ENCODE data around the gene MEF2C. TPM values are rescaled to one million over a fixed set of nuclear protein-coding genes. Genes with fewer than 3 reads are reported as not detected.
"Not testable (repeated sequence)": the region's sequence is repeated elsewhere in the genome, so short reads cannot be mapped to it uniquely, and the experiment has no call there.

Gene MEF2C
- polyA plus RNA-seq, 1 donor = 1,127 TPM

DNA sequence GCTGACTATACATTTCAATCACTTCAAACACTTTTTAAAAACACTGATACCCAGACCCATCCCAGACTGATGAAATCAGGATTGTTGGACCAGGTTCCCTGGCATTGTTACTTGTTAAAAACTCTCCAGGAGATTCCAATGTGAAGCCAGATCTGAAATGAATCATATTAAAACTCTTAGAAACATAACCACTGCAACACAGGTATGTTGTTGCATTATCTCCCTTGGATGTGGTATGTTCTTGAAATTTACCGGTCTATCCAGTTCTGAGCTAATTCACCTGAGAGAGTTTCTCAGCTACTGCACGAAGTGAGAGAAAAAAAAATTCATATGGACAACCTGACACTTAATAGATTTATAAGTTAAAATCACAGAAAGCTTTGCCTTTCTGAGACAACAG lies 21.8 kb downstream of the MEF2C start:
- no peak for DNase-seq

DNA sequence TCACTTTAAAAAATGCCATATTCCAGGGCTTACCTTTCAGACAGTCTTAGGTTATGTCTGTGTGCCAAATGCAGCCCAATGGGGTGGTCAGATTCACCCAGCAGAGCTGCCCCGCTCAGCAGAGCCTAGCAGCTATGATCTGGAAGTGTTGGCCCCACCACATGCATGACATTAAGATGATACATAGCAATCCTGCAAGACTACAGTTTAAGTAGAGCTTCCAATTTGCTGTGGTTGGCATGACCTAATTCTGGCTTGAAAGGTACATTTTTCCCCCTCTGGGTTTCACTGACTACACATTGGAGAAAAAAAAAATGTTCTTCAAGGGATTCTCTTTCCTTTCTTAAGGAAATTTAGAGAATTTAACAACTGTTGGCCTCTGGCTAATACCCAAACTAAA lies 22.5 kb downstream of the MEF2C start:
- no peak for DNase-seq

DNA sequence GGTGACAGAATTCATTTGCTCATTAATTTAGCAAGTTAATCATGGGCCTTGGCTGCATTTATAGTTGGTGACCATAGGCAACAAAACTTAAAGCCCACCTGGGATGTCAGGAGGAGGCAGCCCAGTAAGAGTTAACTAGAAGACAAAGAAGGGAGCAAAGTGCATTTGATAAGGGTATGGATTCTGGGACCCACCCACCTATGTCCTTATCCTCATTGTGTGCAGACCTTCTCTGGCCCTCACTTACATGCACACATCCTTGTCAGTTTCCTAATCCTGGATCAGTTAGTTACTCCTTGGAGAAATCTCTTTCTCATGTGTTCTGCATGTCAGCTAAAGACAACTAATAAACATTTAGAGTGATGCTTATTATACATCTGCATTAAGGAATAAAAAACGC lies 24.6 kb downstream of the MEF2C start:
- no peak for DNase-seq

DNA sequence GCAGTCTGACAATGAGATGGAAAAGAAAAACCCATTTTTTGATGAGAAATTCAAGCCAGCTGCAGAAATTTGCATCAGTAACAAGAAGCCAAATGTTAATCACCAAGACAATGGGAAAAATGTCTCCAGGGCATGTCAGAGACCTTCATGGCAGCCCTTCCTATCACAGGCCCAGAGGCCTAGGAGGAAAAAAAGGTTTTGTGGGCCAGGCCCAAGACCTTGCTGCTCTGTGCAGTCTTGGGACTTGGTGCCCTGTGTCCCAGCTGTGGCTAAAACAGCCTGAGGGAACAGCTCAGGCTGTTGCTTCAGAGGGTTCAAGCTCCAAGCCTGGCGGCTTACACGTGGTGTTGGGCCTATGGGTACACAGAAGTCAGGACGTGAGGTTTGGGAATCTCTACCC lies 26.6 kb downstream of the MEF2C start:
- DNase-seq = not testable (repeated sequence)

DNA sequence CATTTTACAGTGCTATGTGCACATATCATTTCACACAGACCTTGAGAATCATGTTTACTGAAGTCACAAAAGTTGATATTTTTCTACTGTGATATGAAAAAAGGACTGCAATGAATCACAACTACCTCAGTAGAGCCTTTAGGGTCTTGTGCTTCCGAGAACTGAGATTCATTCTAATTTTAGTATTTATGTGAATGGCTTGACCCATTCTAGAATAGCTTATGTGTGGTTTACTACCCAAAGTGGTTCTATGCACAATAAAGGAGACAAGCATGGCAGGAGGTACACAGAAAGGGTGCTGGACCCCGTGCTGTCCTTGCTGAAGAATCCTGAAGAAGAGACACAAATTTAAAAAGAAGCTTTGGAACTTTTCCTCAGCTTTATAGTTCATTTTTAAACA lies 28.2 kb downstream of the MEF2C start:
- DNase-seq = no peak

DNA sequence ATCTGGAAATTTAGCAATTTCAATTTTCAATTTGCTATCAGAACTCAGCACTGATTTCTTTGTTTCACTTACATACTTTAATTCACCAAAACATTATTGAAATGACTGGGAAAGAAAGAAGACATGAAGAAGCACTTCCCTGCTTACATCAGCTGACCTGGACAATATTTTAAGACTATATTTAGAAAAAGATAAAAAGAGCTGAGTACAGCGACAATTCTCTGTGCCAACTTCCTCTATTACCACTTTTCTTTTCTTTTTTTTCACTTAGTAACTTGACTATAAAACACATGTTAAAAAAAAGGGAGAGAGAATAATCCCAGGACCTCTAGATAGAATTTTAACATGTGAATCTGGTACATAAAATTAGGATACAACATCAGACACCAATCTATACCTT lies 35.6 kb downstream of the MEF2C start:
- no peak for DNase-seq

DNA sequence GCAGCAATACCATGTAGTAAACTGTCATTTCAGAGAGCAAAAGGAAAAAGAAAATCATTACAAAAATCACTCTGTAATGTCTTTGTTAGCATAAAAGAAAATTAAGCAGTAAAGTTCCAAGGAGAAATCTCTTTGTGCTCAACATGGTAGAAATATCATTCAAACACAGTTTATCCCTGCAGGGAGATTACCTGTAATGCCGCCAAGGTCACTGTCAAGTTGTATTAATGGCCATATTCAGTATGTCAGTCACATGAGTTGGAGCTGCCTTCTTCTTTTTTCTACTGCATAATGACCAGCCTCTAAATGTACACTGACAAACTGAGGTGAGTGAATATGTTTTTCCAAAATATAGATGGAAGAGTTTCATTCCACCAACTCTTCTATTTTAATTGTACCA lies 36.5 kb downstream of the MEF2C start:
- DNase-seq = no peak

DNA sequence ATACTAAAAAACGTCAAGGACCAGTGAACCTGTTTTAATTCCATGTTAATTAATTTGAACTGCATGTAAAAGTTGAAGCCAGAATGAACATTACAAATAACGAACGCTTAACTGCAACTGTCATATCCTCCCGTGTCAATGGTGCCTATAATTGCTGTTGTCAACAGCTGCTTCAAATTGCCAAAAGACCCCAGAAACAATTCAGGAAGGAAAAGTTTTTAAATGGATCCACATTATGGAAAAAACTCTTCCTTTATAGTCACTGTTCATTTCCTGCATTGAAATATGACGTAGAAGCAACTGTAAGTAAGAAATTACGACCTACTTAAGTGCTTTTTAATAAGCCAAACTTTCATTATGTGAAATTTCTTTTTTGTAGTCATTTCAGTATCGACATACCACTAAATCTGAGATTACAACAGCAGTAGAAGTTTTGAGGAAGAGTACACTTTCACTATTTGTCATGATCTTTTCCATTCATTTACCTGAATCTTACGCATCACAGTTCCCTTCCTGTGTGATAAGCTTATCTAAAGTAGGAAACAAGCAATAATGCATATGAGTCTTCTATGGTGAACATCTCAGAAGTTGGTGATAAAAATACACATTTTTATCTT lies 37.8 kb downstream of the MEF2C start:
- DNase-seq = no peak

DNA sequence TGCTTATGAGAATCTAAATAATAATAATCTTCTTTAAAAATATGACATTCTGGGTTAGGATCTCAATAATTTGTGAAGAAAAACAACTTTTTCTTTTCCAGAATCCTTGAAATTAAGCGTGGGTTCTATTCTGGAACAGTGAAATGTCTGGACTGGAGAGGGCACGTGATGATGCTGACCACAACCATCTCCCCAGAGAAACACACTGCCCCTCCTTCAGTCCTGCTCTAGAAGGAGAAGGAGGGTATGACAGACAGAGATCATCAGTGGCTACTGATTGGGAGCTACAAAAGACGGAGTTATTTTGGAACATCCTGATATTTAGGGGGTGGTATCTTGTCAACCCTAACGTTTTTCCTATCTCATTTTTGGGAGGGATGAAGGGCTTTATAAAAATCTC lies 40.2 kb downstream of the MEF2C start:
- no peak for DNase-seq

DNA sequence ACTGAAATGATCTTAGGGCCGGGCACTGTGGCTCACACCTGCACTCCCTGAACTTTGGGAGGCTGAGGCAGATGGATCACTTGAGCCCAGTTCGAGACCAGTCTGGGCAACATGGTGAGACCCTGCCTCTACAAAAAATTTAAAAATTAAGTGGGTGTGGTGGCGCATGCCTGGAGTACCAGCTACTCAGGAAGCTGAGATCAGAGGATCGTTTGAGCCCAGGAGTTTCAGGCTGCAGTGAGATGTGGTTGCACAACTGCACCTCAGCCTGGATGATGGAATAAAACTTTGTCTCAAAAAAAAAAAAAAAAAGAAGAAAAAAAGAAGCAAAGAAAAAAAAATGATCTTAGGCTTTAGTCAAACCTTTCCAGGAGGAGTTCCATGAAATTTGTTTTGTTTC lies 41.8 kb downstream of the MEF2C start:
- no peak for DNase-seq

DNA sequence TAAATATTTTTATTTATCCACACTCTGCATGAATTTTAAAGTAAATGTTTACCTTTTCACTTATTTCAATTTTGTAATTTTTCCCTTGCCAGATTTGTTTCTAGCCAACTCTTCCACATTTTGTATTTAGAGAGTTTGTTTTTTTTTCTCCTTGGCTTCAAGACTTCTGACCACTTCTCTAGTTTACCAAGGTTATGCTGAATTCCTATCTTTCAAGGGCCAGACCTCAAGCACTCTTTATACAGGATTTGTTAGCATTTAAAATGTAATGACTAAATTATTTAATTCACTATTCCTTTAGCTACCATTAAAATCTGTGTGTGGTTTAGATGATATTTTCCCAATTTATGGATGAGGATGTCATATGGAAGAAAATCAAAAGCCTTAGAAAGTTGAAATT lies 42.5 kb downstream of the MEF2C start:
- DNase-seq = no peak

DNA sequence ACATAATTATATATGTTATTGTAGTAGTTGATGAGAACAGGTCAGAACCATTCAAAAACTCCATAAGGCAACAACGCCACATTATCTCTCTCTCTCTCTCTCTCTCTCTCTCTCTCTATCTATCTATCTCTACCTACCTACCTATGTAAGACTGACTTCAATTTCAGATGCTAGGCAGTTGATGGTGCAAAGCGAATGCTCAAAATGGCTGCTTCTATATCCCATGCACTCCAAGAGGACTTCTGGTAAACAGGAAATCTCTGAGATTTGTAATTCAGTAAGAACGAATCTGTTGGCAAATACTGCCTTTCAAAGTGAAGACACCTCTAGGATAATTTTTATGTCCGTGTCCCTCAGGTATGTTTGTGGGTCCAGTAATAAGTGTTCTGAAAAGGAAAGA lies 43.7 kb downstream of the MEF2C start:
- DNase-seq = no peak

DNA sequence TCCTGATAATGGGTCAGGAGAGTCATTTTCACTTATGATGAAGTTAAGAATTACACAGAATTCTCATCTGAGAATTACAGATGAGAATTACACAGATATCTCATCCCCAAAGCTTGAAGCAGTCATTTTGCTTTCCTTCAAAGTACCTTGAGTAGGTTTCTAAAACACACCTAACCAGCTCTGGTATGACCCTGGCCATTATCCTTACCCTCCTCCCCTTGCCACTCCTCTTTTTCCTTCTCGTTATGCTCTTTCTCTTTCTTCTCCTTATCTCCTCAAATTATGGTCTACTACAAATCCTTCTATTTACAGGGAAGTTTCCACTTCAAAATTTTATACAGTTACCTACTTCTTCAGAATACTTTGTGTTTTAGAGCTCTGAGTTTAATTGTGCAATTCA lies 44.5 kb downstream of the MEF2C start:
- DNase-seq = no peak

DNA sequence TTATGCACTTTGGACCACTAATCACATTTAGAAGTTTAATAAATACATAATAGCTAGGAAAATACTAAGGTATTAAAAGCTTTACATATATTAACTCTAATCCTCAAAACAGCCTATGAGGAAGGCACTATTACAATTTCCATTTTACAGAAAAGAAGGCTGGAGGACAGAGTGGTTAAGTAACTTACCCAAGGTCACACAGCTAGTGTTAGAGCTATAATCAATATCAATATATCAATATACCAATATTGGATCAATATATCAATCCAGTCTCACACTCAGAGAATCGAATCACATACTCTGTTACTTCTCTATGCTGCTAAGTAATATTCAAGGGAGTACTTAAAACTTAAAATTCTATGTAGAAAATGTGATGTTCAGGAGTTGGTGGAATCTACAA lies 45.2 kb downstream of the MEF2C start:
- DNase-seq = no peak

DNA sequence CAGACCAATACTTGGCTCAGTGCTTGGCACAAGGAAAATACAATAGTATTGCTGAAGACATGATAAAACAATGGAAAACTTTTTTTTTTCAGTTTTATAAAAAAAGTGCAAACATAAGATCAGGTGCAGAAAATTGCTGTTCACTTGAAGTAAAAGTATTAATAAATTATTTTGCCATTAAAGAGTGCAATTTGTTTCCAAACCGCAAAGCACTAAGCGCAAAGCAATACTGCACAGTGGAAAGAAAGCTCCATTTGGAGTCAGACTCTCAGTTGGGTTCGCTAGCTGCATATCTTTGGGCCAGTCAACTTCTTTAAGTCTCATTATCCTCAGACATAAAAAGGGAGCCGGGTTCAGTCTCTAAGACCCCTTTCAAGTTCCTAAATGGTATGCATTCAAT lies 45.8 kb downstream of the MEF2C start:
- no peak for DNase-seq

DNA sequence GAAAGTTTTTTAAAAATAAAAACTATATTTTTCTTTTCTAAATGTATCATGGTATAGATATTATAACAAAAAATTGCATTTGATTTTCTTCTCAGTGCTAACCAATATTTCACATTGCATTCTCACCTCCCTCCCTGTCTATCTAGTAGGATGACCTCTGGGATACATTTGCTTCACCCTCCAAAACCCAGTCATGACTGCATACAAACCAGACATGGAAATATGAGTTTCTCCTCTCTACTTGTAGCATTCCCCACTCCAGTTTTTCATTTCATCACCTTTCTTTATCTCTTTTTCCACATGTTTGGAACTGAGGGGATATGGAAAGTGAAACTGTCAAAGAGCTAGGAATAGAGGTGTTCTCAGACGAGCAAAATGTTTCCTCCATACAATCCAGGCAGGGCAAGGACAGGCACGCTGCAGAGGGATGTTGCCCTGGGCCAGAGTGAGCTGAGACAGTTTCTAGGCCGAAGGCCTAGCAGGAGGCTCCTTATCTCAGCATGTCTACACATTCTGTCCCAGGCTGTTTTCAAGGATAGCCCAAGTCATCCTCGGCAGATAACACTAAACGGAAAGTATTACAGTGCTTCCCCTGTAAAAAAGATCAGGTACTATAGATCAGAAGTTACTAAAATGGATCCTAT lies 46.7 kb downstream of the MEF2C start:
- peak; percentile 26 for DNase-seq

DNA sequence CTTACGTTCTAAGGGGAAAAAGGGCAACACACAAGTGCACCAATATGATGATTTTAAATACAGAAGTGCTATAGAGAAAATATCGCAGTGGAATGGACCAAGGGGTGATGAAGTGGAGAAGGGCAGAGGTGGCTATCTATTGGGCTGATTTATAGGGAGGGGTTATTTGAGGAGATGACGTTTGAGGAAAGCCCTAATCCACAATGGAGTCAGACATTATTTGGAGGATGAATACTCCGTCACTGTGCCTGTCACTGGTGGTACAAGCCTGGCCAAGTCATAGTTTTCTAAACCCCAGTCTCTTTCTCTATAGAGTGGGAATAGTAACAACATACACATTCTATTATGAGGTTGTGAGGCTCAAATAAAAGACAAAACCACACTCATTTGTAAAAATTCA lies 48.5 kb downstream of the MEF2C start:
- no peak for DNase-seq

DNA sequence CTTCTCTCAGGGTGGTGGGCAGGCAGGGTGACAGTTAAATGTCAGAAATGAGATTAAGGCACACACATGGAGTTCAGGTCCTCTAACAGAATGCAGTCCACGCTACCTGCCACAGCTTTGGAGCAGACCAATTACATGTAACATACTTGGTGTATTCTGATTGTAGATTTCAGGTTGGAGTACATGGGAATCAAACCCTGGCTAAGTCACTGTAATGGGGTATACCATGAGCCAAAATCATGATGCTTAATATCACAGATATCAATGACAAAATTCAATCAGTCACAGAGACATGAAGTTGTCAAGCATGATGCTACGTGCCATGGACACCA lies 48.9 kb downstream of the MEF2C start:
- no peak for DNase-seq

DNA sequence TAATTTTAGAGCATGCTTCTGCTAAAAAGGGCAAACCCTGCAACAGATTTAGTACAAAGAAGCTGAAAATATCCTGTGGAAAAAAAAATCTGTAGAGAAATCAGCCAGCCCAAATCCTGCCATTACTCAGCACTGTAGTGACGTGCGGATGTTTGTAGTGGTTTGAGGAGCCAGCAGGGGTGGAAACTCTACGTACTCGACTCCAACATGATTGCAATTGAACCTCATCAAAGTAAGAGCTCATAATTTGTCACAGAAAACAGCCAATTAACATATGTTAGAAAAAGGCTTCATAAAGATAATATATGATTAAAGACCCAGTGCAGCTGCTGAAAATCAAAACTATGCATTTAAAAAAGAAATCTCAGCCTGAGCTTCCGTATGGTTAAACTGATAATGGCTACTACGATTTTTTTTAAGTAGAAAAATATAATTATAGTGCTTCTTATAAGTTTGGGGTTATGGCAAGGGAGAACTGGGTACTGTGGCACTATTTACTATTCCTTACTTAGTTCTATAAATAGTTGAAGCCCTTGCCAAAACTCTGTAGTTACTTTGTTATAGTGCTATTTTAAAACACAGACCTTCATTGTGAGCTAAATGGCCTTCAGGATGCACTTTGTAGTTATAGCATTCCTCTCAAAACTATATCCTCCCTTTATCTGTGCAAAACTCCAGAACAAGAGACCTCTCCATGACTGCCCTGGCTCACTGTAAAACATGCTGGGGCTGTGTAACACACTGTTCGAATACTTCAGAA lies 49.4 kb downstream of the MEF2C start:
- DNase-seq = peak; percentile 65

DNA sequence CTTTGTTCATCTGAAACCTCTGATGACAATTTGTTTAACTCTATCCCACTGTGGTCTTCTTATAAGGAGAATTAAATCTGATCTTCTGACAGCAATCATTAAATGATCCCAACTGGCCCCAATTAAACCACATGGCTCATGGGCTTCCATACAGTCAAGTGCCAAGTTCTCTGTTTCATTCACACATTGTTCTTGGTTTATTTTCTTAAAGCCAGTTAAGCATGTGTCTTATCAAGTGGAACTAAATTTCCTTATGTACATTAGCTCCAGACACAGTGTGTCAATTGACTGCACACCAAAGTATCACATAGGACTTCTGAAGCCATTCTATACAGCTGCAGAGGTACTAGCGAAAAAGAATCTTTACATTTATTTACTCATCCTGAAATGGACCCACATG lies 51.2 kb downstream of the MEF2C start:
- DNase-seq = no peak

DNA sequence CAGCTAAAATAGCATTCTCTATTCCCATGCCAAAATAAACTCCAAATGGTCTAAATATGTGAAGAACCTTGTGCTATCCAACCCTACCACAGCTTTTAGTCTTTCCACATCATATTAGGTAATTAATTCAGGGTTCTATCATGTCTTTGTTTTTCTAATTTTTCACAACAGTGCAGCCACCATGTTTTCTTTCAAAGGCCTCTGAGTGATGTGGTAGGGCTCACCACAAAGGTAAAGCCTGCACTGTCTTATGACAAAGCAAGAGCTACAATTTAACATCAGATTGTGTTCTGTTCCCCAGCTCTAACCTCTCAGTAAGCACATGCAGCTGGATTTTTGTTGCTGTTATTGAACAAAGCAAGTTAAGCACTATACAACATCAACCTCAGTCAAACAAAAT lies 52.4 kb downstream of the MEF2C start:
- no peak for DNase-seq

DNA sequence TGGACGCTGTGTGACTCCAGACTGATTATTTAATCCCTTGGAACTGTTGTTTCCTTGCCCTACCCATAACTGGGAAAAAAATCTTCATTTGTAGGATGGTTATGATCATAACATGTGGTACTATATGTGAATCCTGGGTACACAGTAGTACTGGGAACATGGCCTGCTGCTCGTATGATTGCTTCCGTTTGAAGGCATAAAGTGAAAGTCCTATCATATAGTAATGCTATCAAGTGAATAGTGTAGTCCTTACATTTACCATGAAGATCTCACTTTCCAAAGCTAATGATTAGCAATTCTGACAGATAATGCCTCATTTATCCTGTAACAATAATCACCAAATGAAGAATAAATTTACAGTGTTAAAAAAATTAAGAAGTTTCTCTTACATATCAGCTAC lies 53.2 kb downstream of the MEF2C start:
- DNase-seq = no peak

DNA sequence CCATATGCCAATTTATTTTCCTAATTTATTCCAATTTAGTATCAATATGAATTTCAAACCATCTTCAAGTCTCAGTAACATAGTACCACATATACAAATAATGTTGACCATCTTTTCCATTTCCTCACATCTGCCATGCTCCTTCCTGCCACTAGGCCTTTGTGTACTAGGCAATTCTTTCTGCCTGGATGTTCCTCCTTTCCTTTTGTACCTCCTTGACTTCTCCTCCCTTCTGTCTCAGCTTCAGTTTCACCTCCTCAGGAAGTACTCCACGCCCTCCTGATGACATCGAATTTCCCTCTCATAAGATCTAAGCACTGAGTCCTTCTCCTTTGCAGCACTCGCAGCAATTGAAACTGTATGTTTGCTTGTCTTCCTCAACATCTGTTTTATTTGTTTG lies 53.9 kb downstream of the MEF2C start:
- DNase-seq = no peak

DNA sequence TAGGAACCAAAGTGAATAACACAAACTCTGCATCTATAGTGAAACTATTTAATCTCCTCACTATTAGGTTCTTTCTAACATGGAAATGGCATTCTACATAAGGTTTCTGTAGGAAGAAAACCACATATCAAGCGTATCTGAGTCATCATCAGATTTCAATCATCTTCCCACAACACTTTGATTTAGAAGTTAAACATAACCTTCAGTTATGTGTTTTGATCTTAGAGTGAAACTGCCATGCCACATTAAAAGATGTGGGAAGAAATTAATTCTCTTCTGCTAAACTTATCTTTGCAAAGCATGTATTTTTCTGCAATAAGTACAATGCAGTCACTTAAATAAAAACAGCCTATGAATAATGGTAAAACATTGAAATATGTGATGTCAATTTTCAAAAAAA lies 55.0 kb downstream of the MEF2C start:
- no peak for DNase-seq
